Brain microvascular endothelial cell (primary cell): ENCODE results near the gene ANXA5.

Experiments
- DNase-seq: peaks from one replicate; pipeline ENCODE4 v3.0.0-alpha.2; 2020
- H3K27ac ChIP-seq: fragments of 250-450 bp; sonication (Bioruptor Pico); 2 replicates; pipeline ENCODE4 v1.5.1; 2020; ENCODE audit warnings: mild to moderate bottlenecking, moderate library complexity
- H3K27me3 ChIP-seq: fragments of 250-450 bp; sonication (Bioruptor Pico); replicated peaks from 2 replicates; pipeline ENCODE4 v1.5.1; 2020; ENCODE audit warnings: mild to moderate bottlenecking
- H3K36me3 ChIP-seq: fragments of 250-450 bp; sonication (Bioruptor Pico); replicated peaks from 2 replicates; pipeline ENCODE4 v1.5.1; 2020; ENCODE audit warnings: mild to moderate bottlenecking
- H3K4me3 ChIP-seq: 2 replicates; pipeline ENCODE4 v1.5.1; 2011; ENCODE audit warnings: low read depth, mild to moderate bottlenecking, control low read depth, low read length, moderate library complexity
- CTCF ChIP-seq: IDR thresholded peaks from 2 replicates; pipeline ENCODE4 v1.5.1; 2011; ENCODE audit warnings: low read depth, mild to moderate bottlenecking, moderate library complexity, low read length, control low read depth, inconsistent platforms; ENCODE audit errors: missing control alignments
- in situ Hi-C: cut with HindIII; loops from 2 replicates; pipeline ENCODE4 v1.10.0; 2017; ENCODE audit warnings: low sequenced_read_pairs, low pct_ligation_motif_present

Gene ANXA5

DNA sequence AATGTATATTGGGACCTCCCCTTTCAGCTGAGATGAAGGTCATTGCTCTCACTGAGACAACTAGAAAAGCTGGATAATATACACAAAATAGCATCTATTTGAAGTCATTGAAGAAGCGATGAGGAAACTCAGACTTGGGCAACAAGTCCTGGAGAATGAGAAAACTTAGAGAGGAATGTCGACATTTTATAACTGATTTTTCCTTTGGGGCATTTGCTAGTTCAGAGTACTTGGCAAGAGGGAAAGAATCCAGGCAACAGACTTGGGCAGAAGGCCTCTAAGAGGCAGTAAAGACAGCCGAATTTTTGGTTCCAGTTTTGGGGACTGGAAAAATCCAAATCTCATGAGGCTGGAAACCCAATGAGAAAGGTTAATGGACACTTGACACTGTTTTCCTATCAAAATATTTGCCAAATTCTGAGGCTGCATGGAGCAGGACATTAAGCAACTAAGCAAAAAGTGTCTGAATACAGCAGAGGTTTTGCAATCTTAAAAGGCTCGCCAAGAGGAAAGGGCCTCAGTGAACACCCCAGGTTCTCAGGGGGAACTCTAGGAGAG, 21.0 kb upstream of the ANXA5 start:
- no peak for DNase-seq
- H3K27ac ChIP-seq = no peak overlapping the region

DNA sequence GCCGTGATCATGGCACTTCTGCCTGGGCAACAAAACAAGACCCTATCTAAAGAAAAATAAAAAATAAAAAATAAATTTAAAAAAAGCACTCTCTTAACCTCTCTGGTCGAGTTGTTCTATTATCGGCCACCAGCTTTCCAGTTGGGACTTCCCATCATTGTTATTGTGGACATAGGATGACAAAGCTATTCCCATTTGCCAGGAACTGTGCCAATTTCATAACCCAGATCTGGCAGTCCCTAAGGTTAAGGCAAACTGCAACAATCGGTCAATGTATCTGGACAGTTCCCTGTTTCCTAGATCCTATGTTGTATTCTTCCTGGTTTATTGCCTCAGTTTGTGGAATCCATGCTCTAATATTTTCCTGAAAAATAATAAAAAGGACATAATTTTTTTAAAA, 17.8 kb upstream of the ANXA5 start:
- no peak for DNase-seq
- Histone ChIP-seq H3K27me3 (no peaks in the 10 kb centered on the region), H3K4me3 (no peak overlapping the region), H3K36me3 (no peaks in the 10 kb centered on the region), H3K27ac (no peak overlapping the region)
- no peak for TF ChIP-seq CTCF
- in situ Hi-C loops = no loop called here

More for the DNA sequence above, 21.0 kb upstream of the ANXA5 start:
- H3K27me3 ChIP-seq = no peaks in the 10 kb centered on the region
- H3K4me3 ChIP-seq = no peak overlapping the region
- H3K36me3 ChIP-seq = no peaks in the 10 kb centered on the region
- TF ChIP-seq CTCF = no peak
- in situ Hi-C loops = no loop called here

- no peak for DNase-seq
- no peaks in the 10 kb centered on the region for H3K36me3 ChIP-seq
- H3K4me3 ChIP-seq = no peak overlapping the region
- H3K27me3 ChIP-seq = no peaks in the 10 kb centered on the region
- H3K27ac ChIP-seq = no peak overlapping the region
- no peak for TF ChIP-seq CTCF
- in situ Hi-C loops = no loop called here
Measured at GRCh38 chr4:121712783-121713182, 16.0 kb upstream of the ANXA5 start.

GRCh38 chr4:121712001-121712651, 15.3 kb upstream of the ANXA5 start:
- Histone ChIP-seq H3K4me3 (no peak overlapping the region), H3K27me3 (no peaks in the 10 kb centered on the region), H3K27ac (no peak overlapping the region), H3K36me3 (no peaks in the 10 kb centered on the region)
- no peak for TF ChIP-seq CTCF
- DNase-seq = no peak
- in situ Hi-C loops = no loop called here

- Histone ChIP-seq H3K36me3 (no peaks in the 10 kb centered on the region), H3K27ac (peak overlapping the region; percentile 85), H3K27me3 (no peaks in the 10 kb centered on the region), H3K4me3 (peak overlapping the region; percentile 16)
- in situ Hi-C loops = no loop called here
- peak; percentile 96 for DNase-seq
- TF ChIP-seq CTCF = no peak
Measured at GRCh38 chr4:121711263-121712000, 14.7 kb upstream of the ANXA5 start.
